HPDE6-E6E7 (cell line): ENCODE data around the gene TBC1D9B.

ENCODE experiments used
- DNase-seq: peaks from one replicate; pipeline ENCODE4 v3.0.0; 2011; ENCODE audit warnings: missing footprints; ENCODE audit errors: extremely low spot score

TBC1D9B gene

GRCh38 chr5:179820483-179821297 is 87.0 kb downstream of the TBC1D9B start, which contains the start of gene SQSTM1:
TSS of gene SQSTM1 (plus strand) at chr5:179820905. CDS start at chr5:179820937, 32 bp downstream.
- no peak for DNase-seq

GRCh38 chr5:179820127-179820482 is 87.6 kb downstream of the TBC1D9B start:
- no peak for DNase-seq

- DNase-seq, result peak; percentile 52
Measured at GRCh38 chr5:179819296-179820126, 88.2 kb downstream of the TBC1D9B start.

GRCh38 chr5:179818746-179819295 is 88.9 kb downstream of the TBC1D9B start:
- peak; percentile 94 for DNase-seq

- DNase-seq, result no peak
Measured at GRCh38 chr5:179817890-179818745, 89.6 kb downstream of the TBC1D9B start.

- DNase-seq, result no peak
Measured at GRCh38 chr5:179817470-179817840, 90.2 kb downstream of the TBC1D9B start.

GRCh38 chr5:179816796-179817469 is 90.8 kb downstream of the TBC1D9B start:
- DNase-seq, result no peak

- no peak for DNase-seq
Measured at GRCh38 chr5:179816401-179816795, 91.3 kb downstream of the TBC1D9B start.

- no peak for DNase-seq
Measured at GRCh38 chr5:179815491-179816249, 92.0 kb downstream of the TBC1D9B start.

- no peak for DNase-seq
Measured at GRCh38 chr5:179814090-179814489, 93.6 kb downstream of the TBC1D9B start.

GRCh38 chr5:179812997-179813607 is 94.6 kb downstream of the TBC1D9B start:
- no peak for DNase-seq

- DNase-seq, result no peak
Measured at GRCh38 chr5:179812135-179812825, 95.4 kb downstream of the TBC1D9B start.
